ENCODE data around the gene SRP72.

Gene SRP72

GRCh38 chr4:56552273-56552672, 84.9 kb downstream of the SRP72 start:
- no peaks in the 10 kb centered on the region for H3K4me1 ChIP-seq (ENCODE audit: control extremely low read depth in 1 of 4, control insufficient read depth in 4 of 4, insufficient read depth in 4 of 4, low read length in 3 of 4)
- H3K27me3 ChIP-seq (replicated peaks in 2 of 5; ENCODE audit: control insufficient read depth in 4 of 5, insufficient read depth in 5 of 5, low read length in 4 of 5) = no peaks in the 10 kb centered on the region
- no peak overlapping the region for H3K27ac ChIP-seq (ENCODE audit: insufficient read depth in 1 of 2, low read depth in 1 of 2, low read length in 2 of 2, poor library complexity in 1 of 2, severe bottlenecking in 2 of 2)
- CTCF ChIA-PET = interaction anchor here (1.2 kb wide), 1 partner anchor 284 kb away, joined by 3 read pairs; no protein-coding TSS in a partner anchor
- H3K4me3 ChIP-seq (ENCODE audit: control insufficient read depth in 1 of 7, extremely low read depth in 1 of 7, insufficient read depth in 4 of 7, low read depth in 2 of 7, low read length in 6 of 7) = no peak overlapping the region
- POLR2A ChIA-PET = interaction anchor here (1.0 kb wide), 1 partner anchor 355 kb away, joined by 3 read pairs; the partner anchor contains the start of gene REST
- H3K36me3 ChIP-seq (ENCODE audit: control insufficient read depth in 4 of 4, insufficient read depth in 4 of 4, low read length in 3 of 4) = no peaks in the 10 kb centered on the region
- peaks cover 0 to 1% (median 0%) of the 10 kb centered on the region in 5 experiments for H3K9me3 ChIP-seq (ENCODE audit: control extremely low read depth in 1 of 5, control insufficient read depth in 4 of 5, insufficient read depth in 2 of 5, low read depth in 1 of 5, low read length in 4 of 5)
- no peak for DNase-seq

All from common myeloid progenitor, CD34-positive (primary cell).